Kidney capillary endothelial cell (primary cell): ENCODE measurements around the gene ASAP3.

ENCODE experiments used
- DNase-seq: peaks from one replicate; pipeline ENCODE4 v3.0.0-alpha.2; 2018; ENCODE audit warnings: low spot score

Gene ASAP3

DNA sequence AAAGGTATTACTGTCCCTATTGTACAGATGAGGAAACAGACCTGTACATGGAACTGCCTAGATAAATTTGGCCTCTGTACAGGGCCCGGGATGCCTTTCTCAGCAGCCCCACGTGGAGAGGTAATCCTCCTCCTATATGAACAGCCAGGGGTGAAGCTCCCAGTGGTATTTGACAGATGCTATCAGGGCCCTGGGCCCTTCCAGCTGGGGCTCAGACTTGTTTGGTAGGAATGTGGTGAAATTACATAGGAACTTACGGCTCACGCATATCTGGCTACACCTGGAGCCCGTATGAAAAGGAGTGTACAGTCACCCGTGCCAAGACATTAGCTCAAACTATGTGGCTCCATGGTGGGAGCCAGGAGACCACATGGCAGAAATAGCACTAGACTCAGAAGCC lies 34.7 kb downstream of the ASAP3 start:
- no peak for DNase-seq

DNA sequence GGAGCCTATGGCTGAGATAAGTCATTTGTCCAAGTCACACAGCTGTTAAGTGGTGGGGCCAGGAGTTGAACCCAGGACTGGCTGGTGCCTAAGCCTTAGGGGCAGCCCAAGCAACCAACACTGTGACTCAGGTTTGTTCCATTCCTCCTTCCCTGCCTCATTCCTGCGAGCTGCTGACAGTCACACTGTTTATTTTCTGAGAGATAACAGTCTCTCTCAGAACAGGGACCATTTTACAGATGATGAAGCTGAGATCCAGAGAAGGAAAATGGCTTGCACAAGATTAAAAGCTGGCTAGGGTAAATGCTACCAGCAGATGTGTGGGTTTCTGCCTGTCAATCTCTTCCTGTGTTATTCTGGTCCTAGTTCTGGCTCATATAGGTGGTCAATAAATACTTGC lies 35.1 kb downstream of the ASAP3 start:
- DNase-seq: no peak

DNA sequence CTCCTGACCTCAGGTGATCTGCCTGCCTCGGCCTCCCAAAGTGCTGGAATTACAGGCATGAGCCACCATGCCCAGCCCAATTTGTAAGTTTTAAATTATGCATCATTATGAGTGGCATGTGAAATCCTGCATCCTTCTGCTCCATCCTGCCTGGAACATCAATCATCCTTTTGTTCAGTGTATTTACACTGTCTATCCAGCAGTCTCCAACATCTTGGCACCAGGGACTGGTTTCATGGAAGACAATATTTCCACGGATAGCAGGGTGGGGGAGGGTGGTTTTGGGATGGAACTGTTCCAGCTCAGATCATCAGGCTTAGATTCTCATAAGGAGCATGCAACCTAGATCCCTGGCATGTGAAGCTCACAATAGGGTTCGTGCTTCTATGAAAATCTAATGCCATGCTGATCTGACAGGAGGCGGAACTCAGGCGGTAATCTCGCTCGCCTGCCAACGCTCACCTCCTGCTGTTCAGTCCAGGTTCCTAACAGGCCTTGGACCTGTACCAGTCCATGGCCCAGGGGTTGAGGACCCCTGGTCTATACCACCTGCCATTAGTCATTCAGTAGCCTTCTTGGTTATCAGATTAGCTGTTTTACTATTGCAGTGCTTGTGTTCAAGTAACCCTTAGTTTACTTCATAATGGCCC lies 37.2 kb downstream of the ASAP3 start:
- no peak for DNase-seq

DNA sequence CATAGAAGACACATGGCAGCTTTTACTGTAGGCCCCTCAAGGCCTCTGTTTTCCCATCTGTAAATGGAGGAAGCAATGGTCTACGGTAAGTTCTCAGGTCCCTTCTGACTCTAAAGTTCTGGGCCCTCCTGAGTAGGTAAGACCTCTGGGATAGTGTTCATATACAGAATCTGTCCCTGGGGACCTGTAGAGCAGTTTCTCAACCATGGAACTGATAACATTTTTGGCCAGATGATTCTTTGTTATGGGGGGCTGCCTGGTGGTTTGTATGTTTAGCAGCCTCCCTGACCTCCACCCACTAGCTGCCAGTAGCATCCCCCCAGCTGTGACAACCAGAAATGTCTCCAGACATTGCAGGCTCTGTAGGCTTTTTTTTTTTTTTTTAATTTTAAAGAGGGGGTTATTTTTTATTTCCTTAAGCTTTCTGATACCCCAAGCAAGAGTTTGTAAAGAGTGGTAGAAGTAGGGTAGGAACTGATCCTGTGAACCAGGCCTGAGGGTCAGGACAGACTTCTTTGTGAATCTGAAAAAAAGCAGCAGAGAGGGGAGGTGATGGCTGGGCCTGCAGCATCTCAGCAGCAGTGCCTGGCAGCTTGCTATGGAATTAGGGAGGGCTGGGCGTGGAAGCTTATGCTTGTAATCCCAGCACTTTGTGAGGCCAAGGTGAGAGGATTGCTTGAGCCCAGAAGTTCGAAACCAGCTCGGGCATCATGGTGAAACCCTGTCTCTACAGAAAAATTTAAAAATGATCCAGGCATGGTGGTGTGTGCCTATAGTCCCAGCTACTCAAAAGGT lies 39.2 kb downstream of the ASAP3 start:
- DNase-seq: no peak

DNA sequence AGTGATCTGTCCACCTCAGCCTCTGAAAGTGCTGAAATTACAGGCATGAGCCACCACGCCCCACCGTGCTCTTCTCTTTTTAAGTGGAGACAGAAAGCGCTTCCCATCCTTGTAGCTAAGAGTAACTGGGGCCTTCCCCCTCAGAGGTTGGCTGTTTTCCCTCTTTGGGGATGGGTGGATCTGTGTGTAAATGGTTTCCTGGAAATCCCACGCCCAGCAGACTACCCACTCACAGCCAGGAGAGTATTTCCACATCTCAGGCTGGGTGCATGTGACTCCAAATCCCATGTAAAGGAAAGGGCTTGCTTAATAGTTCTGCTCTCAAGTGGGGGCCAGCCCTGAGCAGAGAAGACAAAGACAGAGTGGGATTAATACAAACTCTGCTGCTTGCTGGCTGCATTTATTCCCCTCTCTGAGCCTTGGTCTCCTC lies 39.9 kb downstream of the ASAP3 start:
- no peak for DNase-seq

DNA sequence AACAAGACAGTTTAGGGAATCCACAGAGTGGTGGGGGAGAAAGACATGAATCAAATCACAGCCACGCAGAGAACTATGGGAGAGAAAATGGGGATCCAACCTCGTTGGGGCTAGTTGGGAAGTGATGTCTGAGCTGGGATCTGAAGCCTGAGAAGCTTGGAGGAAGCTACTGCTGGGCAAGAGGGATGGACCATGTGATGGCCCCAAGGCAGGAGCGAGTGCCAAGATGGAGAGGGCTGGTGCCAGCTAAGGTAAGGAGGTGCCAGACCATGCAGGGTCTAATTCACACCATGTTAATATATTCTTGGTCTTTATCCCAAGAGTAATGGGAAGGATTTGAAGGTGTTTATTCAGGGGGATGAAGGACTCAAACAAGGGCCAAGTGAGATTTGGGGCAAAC lies 41.2 kb downstream of the ASAP3 start:
- no peak for DNase-seq

GRCh38 chr1:23441446-23442148 lies 42.4 kb downstream of the ASAP3 start:
- no peak for DNase-seq

DNA sequence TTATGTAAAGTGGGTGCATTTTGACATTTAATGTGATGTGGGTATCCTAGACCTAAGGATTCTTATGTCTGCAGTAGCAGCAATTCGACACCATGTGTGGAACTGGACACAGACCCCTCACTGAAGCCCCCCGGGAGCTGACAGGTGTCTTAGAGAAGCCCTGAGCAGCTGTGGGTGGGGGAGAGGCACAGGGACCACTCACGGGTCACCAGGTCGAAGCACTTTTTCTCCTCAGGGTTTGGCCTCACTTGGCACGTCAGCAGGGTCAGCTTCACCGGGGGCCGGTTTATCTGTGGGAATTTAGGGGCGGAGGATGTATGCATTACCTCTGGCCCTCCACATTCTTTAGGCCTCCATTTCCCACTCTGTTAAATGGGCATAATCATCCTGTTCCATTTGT lies 45.4 kb downstream of the ASAP3 start:
- no peak for DNase-seq

GRCh38 chr1:23437355-23437664 lies 46.7 kb downstream of the ASAP3 start:
- no peak for DNase-seq

DNA sequence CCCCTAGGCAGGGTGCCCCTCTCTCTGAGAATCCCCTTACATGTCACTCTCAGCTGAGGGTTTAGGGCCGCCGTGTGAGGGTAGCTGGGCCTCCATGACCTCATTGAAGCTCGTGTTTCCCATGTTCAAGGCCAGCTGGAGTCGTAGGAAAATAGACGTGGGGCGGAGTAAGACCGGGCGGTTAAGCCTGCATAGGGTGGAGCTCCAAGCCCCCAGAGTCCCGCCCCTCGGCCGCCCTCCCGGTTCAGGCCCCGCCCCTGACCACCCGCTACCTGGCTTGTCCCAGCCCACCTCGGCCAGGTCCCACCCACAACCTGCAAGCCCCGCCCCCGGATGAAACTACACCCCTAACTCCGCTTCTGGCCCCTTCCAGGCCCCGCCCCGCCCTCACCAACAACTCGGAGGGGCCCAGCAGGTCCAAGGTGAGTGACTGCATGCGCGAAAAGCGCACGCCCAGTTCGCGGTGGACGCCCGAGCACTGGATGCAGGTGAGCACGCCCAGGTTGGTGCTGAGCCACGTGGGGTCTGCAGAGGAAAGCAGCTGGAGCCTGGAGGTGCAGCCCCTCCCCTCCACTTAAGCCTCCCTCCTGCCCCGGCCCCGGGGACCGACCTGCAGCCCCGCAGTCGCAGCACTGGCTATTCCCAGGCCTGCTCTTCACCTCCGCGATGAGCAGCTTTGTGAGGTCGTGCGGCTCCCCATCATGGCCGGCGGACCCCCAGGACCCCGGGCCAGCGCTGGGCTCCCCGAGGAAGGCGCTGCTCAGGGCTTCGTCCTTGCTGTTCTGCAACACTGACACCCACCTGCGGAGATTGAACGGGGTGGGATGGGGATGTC lies 47.2 kb downstream of the ASAP3 start:
- DNase-seq: no peak

GRCh38 chr1:23434260-23434775 lies 49.7 kb downstream of the ASAP3 start:
- DNase-seq: no peak

DNA sequence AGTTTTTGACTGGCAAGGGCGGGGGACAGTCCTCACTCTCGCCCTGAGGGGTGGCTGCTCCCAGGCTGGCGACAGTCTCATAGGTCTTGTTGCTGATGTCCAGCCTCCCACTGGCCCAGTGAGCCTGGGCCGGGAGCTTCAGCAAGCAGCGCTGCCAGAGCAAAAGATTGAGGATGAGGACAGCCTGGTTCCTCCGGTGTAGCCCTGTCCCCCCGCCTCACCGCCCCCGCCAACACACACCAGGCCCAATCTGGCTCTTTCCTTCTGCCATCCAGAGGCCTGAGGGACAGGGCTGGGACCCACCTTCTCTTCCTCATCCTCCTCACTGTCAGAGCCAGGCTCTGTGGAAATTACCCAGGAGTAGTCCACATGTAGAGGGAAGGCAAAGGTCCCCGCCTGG lies 50.9 kb downstream of the ASAP3 start:
- no peak for DNase-seq

DNA sequence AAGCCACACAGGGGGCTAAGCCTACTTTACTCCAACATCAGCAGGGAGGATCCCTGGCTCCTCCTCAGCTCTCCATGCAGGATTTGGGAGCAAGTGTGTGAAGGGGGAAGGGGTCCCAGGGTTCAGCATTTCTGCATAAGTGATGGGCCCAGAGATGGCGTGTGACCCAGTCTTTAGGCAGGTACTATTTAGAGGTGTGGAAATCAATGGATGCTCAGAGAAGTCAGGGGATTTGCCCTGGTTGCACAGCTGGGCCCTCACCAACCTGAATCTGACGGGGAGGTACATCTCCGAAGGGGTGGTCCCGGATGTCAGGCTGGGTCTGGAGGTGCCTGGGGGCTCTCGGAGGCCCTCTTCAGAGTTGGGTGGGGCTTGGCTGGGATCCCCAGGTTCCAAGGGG lies 52.5 kb downstream of the ASAP3 start:
- DNase-seq: no peak

- no peak for DNase-seq
Measured at GRCh38 chr1:23430803-23431202, 53.2 kb downstream of the ASAP3 start.

GRCh38 chr1:23428136-23428905 lies 55.7 kb downstream of the ASAP3 start:
- DNase-seq: no peak

DNA sequence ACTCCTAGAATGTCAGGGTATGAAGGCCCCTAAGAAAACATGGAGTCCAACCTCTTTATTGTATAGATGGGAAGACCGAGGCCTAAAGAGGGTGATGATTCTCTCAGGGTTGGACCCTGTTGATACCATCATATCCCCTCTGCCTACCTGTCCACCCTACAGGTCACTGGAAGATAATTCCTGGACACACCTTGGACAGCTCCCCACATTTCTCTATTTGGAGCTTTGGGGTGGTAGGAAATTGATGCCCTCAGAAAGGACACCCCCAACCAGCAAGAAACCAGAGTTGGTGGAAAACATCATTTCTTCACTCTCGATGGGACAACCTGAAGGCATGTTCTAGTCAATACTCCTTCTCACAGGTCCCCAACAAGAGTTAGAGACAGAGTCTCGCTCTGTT lies 56.4 kb downstream of the ASAP3 start:
- no peak for DNase-seq

DNA sequence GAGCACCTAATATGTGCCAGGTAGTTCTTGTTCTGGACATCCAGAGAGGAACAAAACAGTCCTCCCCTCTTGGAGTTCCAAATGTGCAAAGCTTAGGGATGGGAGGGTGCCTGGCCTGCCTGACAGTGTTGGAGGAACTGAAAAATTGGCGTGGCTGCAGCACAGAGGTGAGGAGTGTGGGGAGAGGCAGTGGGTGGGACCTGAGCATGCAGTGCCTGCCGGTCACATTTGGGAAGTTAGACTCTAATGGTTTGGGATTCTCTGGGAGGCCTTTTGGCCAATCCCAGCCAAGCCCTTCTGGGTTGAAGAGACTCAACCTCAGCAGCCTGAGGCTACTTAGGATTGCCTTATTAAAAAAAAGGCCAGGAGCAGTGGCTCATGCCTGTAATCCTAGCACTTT lies 57.2 kb downstream of the ASAP3 start:
- no peak for DNase-seq

DNA sequence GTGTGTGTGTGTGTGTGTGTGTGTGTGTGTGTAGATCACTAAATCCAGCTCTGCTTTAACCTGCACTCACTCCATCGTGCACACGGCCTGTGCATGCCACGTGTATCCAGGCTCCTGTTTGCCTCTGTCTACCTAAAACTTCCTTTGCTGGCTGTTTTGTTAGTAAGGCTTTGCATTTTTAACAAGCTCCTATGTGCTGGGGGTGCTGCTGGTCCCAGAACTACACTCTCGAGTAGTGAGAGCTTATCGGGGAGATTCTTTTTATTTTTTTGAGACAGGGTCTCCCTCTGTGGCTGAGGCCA lies 58.8 kb downstream of the ASAP3 start:
- no peak for DNase-seq

DNA sequence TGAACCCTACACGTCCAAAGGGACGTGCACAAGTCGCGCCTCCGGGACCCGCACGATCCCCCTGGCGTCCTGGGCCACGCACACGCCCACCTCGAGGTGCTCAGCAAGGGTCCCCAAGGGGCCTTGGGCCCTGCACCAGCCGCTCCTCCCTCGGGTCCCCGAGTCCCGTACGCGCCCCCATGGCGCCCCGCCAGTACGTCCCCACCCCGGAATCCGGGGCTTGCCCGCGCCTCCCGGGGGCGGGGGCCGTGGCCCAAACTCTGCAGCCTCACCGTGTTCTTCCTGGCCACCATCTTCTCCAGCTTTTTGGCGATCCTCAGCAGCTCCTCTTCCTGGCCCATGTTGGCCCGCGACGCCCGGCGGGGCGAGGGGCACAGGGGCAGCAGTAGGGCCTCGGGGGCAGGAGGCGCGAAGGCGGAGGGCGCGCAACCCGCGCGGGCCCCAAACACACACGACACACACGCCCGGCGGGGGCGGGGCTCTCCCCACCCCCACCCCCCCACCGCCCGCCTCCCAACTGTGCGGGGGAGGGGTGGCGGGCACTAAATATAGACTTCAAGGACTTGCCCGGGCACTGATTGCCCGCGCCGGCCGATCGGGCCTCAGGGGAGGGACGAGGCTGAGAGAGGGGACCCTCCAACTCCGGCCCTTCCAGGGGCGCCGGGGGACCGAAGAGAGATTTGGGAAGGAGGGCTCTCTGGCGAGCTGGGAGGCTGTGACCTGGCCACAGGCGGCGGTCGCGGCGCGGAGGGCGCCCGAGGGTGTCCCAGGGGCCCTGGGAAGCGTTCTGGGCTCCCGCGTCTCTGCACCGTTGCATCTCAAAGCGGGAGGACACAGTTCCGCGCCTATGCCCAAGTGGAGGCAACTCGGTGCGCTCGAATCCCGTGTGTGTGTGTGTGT lies 59.4 kb downstream of the ASAP3 start, which contains the start of gene TCEA3:
TCEA3 (minus strand) TSS at position 456 of the 900 bp plus-strand sequence; CDS start at position 341, 115 bp downstream.
- no peak for DNase-seq
